Cerebellar cortex (tissue), 1 donor: ENCODE measurements around the gene EMX1.

Source experiments
- DNase-seq: peaks from one replicate; pipeline ENCODE4 v3.0.0-alpha.2; 2015; ENCODE audit warnings: low spot score

EMX1 gene

DNA sequence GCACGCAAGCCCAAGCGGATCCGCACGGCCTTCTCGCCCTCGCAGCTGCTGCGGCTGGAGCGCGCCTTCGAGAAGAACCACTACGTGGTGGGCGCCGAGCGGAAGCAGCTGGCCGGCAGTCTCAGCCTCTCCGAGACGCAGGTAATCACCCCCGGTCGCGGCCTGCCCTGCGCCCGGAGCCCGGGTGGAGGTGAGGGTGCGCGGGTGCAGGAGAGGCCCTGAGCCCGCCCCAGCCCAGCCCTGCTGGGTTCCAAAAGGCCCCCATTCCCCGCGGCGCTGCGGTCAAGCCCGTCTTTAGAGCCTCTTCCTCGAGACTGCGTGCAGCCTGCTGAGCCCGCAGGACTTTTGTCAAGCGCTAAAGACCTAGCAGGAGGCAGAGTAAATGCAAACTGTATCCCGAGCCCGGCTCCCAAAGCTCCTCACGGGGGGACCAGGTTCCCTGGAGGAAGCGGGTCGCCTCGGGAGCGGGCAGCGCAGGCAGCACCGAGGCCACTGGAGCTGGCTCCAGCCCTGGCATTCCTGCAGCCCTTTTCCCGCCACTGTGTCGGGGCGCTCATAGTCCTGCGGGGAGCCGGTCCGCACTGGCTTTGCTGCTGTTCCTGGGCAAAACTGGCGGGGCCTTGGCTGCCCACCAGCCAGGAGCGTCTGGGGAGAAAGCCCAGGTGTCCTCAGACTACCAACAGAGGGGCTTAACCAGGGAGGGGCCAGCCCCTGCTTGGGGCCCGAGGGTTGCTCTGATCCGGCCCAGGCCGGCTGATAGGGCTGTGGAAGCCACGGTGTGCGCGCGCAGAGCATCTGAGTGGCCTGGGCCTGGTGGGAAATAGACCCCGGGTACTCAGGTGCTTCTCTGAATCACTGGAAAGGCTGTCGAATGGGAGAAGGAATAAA lies 7.3 kb downstream of the EMX1 start:
- DNase-seq: no peak

DNA sequence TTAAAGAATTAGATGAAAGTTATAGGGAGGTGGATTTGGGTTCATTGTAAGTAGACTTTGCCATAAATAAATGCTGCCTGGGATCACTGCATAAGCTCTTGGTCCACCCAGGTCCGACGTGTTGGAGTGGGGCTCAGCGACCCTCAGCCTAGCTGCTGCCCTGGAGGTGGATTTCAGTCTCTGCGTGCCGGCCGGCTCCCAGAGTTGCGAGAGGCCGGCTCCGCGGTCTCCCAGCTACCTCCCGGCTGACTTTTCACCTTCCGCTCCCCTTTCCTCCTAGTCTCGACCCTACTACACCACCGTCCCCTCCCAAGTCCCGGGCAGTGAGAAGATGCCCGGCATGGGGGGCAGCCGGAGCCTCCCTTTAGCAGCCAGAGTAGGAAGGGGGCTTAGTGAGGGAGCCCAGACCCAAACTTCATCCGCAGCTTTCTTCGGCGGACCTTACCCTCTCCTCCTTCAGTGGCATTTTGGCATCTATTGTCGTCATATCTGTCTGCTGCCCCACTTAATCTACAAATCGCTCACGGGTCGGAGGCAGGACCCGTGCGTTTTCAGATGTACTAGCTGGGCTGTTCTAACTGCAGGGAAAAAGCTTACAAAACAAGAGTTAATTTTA lies 8.1 kb downstream of the EMX1 start:
- DNase-seq: no peak

DNA sequence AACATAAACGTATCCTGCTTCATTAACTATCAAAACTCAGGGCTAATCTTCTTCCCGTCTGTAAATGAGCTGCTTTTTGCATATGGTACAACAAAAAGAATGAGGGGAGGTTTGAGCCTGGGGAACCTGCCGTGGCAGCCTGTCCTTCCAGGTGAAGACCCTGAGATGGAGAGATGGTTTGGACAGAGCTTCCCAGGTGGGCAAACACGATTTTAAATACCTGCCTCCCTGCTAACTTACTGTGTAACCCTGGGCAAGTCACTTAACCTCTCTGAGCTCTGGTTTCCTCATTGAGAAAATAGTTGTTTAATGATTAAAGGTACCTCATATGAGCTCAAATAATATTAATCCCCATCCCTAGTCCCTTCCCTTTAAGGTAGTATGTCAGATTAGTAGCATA lies 9.0 kb downstream of the EMX1 start:
- DNase-seq: no peak

DNA sequence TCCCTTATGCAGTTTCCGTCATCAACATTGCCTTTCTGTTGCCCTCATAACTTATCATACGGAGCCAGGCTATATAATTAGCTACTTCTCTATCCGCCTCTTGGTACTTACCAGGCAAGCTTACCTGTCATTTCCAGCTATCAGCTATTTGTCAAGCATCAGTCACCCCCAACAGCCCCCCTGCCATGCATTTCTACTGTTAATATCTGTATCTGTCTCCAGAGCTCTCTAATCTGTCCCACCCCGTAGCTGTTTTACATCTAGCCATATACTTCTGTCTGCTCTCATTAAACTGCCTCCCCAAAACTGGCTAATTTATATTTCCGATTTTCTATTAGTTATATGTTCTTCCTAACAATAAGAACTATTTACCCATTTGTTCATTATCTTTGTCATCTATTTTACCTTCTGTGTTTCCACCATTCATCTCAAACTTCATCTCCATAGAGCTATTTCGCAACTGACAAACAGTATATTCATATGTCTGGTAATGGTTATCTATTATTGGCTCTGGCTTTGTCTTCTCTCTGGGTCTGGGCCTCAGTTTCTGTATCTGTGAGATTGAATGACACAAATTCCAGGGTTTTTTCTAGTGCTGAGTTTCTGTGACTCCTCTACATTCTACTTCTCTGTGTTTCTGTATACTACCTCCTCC lies 9.6 kb downstream of the EMX1 start:
- no peak for DNase-seq

DNA sequence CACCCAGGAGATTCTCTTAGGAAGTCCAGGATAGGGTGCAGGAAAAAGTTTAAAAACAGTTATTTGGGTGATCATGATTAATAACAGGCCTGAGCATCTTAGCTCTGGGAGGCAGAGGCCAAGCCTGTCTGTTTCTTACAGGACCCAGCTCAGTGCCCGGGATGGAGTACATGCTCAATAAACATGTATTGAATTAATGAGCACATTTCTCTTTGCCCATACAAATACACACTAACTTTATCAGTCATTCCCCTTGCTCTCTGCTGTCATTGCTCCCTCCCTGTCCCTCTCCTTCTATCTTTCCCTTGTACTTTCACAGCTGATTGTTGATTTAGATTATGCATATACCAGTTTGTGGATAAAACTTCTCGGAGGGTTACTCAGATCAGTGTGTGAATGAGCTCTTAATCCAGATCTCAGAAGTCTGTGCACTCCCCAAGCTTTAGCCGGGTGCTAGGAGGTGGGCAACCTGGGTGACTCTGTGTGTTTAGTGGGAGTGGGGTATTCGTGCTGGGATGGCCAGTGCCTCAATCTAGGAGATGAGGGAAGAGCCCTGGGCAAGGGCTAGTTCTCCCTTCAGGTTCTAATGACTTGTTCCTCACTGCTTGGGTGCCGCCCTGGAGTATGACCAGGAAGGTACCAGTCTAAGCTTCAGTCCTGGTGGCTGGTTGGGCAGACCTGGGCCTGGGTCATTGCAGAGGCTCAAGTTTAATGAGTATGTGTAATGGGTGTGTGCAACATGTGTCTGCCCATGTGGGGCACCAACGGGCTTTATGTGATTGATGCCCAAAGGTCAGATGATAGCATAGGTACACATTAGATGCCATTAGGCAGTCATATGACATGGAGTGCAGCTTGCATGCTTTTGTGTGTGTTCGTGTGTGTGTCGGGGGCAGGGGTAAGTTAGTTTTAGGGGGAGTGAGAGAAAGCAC lies 10.6 kb downstream of the EMX1 start:
- DNase-seq: no peak

DNA sequence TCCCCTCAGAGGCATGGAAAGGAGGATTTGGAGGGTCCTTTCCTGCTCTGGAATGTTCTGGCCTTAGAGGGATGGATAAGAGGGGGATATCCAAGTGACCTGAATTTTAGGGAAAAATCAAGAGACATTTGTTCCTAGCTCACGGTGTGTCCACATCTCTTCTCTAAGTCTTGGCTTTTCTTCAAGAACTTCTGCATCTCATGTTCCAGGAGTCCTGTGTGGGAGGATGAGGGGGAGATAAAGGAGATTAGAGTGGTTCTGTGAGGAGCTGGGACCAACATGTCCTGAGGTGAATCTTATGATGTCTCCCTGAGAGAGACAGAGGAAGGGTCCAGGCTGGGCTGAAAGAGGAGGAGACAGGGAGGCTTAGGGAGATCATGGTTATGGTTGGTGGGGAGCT lies 11.7 kb downstream of the EMX1 start:
- no peak for DNase-seq

DNA sequence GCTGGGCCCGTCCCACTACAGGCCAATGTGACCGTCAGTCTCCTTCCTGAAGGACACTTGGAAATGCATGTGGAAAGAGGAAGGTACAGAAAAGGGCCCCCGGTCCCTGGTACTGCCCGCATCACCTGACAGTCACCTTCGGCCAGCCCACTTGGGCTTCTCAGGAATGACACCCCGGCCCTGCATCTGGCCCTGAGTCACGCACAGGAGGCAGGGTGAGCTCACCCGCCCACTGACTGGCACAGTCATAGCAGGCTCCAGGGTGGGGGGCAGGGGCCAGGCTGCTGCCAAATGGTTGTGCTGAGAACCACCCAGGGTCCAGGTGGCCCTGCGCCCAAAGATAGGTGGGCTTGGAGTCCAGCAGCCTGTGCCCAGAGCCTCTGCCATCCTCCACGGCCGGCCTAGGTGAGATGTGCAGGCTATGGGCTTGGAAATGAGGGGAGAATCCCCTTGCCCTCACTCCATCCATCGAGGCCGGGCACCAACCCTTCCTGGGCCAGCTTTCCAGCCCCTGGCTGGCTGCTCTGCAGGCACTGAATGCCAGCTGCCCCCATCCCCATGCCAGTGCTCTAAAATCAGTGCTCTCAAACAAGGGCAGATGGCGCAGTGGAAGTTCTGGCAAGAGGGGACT lies 14.1 kb downstream of the EMX1 start:
- DNase-seq: no peak

DNA sequence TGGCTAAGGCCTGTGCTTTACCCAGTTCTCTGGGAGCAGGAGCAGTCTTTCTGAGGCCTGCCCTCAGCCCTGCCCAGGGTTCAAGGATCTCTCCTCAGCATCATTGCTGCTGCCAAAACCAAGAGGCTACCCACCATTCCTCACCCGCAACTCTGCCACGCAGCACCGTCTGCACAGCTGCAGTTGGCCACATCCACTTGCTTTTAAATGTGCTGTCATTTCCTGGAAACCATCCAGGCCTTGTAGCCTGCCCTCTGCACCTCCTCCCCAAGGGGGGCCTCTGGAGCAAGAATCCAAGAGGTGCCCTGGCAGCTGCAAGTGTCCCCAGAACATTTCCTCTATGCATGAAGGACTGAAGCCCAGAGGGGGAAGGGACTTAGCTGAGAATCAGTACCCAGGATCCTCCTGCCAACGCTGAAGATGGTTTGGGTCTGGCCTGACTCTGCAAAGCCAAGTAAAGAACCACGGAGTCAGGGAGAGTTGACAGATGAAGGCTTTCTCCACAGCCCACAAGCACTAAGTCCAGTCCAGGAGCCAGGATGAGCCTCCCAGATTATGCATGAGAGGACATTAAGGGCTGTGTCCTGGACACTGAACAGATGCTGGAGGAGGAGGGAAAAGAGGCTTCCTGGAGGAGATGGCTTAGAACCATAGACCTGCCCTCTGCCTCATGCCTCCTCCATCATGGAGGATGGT lies 14.9 kb downstream of the EMX1 start:
- no peak for DNase-seq

DNA sequence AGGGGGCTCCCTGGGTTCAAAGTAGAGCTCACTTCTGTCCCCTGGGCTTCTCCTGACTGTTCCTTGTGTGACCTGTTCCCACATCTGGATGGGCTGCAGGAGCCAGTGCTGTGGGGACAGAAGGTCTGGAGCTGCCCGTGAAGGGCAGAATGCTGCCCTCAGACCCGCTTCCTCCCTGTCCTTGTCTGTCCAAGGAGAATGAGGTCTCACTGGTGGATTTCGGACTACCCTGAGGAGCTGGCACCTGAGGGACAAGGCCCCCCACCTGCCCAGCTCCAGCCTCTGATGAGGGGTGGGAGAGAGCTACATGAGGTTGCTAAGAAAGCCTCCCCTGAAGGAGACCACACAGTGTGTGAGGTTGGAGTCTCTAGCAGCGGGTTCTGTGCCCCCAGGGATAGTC lies 15.5 kb downstream of the EMX1 start:
- DNase-seq: no peak

DNA sequence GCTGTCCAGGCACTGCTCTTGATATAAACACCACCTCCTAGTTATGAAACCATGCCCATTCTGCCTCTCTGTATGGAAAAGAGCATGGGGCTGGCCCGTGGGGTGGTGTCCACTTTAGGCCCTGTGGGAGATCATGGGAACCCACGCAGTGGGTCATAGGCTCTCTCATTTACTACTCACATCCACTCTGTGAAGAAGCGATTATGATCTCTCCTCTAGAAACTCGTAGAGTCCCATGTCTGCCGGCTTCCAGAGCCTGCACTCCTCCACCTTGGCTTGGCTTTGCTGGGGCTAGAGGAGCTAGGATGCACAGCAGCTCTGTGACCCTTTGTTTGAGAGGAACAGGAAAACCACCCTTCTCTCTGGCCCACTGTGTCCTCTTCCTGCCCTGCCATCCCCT lies 15.9 kb downstream of the EMX1 start:
- DNase-seq: no peak

DNA sequence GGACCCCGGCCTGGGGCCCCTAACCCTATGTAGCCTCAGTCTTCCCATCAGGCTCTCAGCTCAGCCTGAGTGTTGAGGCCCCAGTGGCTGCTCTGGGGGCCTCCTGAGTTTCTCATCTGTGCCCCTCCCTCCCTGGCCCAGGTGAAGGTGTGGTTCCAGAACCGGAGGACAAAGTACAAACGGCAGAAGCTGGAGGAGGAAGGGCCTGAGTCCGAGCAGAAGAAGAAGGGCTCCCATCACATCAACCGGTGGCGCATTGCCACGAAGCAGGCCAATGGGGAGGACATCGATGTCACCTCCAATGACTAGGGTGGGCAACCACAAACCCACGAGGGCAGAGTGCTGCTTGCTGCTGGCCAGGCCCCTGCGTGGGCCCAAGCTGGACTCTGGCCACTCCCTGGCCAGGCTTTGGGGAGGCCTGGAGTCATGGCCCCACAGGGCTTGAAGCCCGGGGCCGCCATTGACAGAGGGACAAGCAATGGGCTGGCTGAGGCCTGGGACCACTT lies 16.4 kb downstream of the EMX1 start:
- DNase-seq: no peak

DNA sequence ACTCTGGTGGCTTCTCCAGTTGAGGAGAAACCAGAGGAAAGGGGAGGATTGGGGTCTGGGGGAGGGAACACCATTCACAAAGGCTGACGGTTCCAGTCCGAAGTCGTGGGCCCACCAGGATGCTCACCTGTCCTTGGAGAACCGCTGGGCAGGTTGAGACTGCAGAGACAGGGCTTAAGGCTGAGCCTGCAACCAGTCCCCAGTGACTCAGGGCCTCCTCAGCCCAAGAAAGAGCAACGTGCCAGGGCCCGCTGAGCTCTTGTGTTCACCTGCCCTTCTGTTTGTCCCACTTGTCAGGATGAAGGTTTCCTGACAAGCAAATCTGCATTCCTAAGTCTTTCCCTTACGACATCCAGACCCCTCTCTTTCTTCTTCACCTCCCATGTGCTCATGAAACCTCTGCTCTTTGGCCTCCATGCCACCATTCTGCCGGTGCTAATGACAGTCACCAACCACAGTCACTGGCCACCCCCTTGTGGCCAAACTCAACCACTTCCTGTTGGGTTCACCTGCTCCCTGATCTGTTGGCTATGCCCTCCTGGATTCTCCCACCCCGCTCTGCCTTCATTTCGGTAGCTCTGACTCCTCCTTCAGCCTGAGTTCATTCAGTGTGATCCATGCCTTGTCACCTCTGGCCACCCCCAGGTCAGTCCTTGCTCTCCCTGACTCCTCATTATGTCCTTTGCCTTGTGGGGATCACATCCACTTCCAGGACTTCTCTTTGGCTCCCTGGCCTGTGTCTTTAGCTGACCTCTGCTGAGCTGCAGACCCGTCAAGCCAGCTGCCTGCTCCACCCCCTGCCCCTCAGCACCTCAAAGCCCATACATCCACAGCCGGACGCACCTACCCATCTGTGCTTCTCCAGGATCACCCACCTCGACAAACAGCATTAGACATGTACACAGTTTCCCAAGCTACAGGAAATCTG lies 17.6 kb downstream of the EMX1 start:
- no peak for DNase-seq

DNA sequence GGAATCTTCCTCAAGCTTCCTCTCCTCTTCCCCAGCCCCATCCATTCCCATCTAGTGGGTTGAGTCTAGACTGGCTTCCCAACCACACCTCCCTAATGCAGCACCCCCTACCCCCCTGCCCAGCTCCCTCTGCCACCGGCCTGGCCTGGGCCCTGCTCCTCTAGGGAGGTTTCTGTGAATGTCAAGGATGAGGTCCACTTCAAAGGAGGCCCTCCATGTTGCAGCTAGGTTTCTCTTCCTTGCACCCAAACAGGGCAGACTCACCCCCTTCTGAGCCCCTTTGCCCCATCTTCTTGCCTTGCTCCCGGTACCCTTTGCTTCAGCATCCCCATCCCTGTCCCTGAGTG lies 18.3 kb downstream of the EMX1 start:
- no peak for DNase-seq

DNA sequence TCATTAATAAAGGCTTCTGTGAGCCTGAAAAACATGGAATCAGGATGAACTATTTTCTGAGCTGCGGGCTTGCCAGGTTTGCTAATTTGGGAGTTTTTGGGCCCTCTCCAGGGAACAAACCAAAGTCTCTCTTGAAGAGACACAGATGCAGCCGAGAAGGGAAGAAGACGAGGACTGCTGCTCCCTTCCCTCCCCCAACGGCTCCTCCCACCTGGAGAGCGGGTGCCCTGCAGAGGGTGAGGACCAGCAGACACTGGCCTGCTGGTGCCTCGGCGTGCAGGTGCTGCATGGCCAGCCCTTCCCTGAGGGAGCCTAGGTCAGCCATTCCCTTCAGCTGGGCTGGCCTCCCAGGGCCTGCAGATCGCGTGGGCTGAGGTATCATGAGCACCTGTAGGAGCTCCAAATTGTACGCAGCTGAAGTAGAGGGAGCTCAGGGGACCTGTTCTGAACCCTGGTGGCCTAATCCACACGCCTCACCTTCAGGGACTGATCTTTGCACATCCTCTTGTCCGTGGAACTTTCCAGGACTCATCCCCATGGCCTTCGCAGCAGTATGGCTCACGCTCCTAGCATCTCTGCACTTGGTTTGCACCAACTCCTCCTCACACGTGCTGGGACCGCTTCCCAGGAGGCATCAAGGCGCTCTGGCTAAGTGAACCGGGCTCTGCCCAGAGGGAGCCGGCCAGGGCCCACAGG lies 19.5 kb downstream of the EMX1 start:
- no peak for DNase-seq

DNA sequence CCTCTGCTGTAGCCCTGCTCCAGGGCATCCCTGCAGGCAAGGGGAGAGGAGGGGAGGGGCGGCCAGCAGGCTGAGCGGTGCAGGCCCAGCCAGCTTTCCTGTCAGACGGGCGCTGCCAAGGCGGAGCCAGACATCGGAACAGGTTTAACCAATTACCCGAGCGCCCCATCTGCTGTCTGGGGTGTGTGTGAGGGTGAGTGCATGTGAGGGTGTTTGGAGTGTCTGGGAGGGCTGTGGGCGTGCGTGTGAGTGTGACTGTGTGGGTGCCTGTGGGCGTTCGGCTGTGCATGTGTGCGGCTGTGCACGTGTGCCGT lies 20.0 kb downstream of the EMX1 start:
- DNase-seq: no peak

DNA sequence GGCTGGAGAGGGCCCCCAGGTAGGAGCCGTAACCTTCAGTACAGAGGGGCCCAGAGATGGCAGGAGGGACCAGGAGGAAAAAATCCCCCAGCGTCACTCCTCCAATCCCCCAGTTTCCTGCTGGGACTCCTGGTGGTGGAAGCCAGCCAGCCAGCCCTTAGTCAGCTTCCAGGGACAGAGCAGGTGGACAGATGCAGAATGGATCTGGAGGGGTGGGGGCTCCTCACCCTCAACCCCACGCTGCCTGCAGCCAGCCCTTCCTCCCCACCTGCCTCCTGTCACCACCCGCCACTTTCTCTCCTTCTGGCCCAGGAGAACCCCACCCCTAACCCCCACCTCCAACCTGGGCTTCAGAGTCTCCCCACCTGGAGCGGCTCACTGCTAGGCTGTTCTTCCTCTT lies 21.1 kb downstream of the EMX1 start:
- DNase-seq: no peak

DNA sequence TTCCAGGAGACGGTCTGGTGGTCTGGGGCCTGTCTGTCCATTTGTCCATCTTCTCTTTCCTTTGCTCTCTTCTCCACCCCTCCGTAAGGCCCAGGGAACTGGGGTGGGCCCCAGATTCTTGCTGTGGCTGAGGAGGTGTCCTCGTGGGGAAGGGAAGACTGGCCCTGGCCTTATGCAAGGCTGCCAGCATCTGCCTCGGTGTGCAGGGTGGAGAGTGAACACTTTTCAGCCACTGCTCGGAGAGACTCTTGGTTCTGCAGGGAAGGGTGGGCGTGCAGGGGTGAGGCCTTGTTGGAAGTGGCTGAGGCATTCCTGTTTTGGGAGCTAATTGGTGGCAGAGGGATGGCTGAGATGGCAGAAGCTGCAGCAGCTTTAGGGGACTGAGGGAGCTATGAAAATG lies 23.0 kb downstream of the EMX1 start:
- DNase-seq: no peak

DNA sequence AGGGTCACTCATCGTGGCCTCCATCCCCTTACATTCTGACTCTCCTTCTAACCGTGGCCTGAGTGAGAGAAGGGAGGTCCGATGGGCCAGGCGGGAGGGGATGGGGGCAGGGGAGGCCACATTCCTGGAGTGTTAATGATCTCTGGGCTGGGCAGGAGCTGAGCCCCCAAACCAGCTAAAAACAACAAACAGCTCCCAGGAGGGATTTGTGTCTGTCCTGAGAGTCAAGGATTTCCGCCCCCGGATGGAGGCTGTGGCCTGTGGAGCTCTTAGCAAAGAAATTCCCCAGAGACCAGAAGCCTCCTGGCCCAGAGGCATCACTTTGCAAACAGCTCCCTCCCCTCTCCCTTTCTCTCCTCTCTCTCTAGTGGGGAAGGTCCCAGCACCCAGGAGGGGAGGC lies 23.5 kb downstream of the EMX1 start:
- no peak for DNase-seq

DNA sequence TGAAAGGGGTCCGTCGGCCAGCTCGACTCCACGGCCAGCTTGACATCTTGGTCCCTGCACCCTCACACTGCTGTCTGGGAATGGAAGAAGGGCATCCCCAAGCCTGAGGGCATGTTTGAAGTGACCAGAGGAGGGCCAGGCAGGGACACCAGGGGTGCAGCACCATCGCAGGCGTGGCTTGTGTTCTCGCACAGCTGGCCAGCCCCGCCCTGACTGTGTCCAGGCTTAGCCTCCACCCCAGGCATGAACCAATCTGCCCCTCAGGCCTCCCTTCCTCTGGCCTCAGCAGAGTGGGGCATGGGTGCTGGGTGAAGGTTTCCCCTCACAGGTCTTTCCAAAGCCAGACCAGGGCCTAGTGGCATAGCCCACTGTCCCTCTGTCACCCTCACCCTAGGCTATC lies 25.0 kb downstream of the EMX1 start:
- no peak for DNase-seq
